Measurements from ENCODE around the gene FUT7. TPM values are rescaled to one million over a fixed set of nuclear protein-coding genes. Genes with fewer than 3 reads are reported as not detected.

The FUT7 gene
- total and polyA plus RNA-seq, 8 donors = 0.08 to 2.9 (median 0.11) TPM; not detected in 3

DNA sequence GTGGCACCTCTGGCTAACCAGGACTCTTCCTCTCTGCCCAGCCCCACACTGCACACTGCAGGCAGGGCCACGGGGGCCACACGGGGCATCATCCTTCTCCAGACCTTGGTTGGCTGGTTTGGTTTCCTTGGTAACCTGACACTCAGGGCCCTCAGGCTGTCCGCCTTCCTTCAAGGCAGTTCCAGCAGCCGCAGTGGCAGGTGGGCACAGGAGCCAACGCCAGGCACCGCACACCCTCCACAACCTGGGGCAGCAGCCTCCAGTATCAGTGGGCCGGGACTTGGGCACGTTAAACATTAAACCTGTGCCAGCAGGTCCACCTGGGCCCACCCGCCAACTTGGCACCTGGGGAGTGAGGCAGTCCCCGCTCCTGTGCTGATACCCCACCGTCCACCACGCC is 12.1 kb upstream of the FUT7 start:
- H3K9me3 ChIP-seq = no peaks in the 10 kb centered on the region
- H3K36me3 ChIP-seq = peaks cover 0 to 18% of the 10 kb centered on the region in 2 donors
- H3K27me3 ChIP-seq = peaks cover 19 to 64% of the 10 kb centered on the region in 2 donors
- no peak for DNase-seq
- H3K27ac ChIP-seq = peak overlapping the region; percentile 59 to 62
- H3K4me3 ChIP-seq = peak overlapping the region in 1 of 2 donors; percentile 53
- no peak for ATAC-seq
- intact Hi-C loops (cut with DNase I) = no loop called here
- H3K4me1 ChIP-seq = peaks cover 19 to 50% of the 10 kb centered on the region in 2 donors
- TF ChIP-seq, protein P1, sequence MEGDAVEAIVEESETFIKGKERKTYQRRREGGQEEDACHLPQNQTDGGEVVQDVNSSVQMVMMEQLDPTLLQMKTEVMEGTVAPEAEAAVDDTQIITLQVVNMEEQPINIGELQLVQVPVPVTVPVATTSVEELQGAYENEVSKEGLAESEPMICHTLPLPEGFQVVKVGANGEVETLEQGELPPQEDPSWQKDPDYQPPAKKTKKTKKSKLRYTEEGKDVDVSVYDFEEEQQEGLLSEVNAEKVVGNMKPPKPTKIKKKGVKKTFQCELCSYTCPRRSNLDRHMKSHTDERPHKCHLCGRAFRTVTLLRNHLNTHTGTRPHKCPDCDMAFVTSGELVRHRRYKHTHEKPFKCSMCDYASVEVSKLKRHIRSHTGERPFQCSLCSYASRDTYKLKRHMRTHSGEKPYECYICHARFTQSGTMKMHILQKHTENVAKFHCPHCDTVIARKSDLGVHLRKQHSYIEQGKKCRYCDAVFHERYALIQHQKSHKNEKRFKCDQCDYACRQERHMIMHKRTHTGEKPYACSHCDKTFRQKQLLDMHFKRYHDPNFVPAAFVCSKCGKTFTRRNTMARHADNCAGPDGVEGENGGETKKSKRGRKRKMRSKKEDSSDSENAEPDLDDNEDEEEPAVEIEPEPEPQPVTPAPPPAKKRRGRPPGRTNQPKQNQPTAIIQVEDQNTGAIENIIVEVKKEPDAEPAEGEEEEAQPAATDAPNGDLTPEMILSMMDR (IDR thresholded peaks at IDR 0.05) = no peak

DNA sequence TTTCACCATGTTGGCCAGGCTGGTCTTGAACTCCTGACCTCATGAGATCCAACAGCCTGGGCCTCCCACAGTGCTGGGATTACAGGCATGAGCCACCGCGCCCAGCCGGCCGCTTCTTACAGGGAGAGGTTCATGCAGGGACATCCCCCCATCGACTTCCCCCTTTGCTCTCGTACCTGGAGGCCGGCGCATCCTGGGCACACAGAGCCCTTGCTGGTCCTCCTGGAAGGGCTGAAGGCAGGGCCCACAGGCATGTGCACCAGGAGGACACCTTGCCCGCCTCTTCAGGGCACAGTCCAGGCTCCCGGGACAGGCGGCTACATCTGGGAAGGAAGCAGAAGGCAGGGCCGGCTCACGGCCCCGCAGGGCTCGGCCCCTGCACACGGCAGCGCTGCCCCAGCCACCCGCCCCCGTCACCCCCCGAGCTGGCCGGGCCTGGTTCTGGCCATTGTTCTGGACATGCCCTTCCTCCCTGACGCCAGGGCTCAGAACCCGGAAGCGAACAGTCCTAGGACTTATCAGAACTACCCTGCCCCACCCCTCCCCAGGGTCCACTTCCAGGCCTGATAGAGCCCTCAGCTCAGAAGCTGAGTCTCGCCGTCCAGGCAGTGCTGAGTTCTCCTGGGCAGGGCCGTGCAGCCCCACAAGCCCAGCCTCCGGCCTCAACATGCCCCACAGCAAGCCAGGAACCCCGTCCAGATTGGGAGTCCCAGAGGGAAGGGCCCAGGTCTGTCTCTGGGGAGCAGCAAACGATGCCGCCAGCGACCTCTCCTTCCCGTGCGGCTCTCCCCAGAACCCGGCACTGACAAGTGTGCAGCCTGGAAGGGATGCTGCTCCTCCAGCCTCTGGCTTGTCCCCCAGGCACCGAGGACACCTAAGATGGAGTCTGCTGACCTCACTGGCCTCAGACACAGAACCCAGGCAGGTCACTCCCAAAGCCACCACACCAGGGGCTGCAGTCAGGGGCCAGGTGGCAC is 11.2 kb upstream of the FUT7 start:
- DNase-seq = no peak
- peak overlapping the region; percentile 59 to 62 for H3K27ac ChIP-seq
- intact Hi-C loops (cut with DNase I) = no loop called here
- TF ChIP-seq, protein P1 (IDR thresholded peaks at IDR 0.05) = no peak
- ATAC-seq = no peak
- no peaks in the 10 kb centered on the region for H3K9me3 ChIP-seq
- H3K36me3 ChIP-seq = peaks cover 0 to 28% of the 10 kb centered on the region in 2 donors
- H3K27me3 ChIP-seq = peaks cover 11 to 54% of the 10 kb centered on the region in 2 donors
- H3K4me1 ChIP-seq = peaks cover 19 to 45% of the 10 kb centered on the region in 2 donors
- peak overlapping the region in 1 of 2 donors; percentile 53 for H3K4me3 ChIP-seq

DNA sequence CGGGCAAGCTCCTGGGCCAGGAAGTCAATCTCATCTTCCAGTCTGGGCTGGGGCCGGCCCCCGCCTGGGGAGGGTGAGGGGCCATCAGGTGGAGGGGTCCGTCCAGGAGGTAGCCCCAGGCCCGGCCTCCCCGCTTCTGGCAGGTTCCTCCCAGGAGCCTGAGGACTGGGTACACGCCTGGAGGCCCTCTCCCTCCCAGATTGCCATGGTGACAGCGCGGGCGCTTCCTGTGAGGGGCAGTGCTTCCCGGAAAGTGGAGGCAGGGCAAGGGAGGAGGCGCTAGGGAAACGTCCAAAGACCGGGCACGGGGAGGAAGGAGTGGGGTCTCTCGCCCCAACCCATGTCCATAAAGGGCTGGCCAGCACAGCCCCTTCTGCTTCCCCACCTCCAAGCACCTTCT is 9.2 kb upstream of the FUT7 start:
- Histone ChIP-seq H3K9me3 (no peaks in the 10 kb centered on the region), H3K27ac (peak overlapping the region in 1 of 2 donors; percentile 48), H3K4me1 (peaks cover 16 to 39% of the 10 kb centered on the region in 2 donors), H3K36me3 (peaks cover 0 to 37% of the 10 kb centered on the region in 2 donors), H3K27me3 (peaks cover 0 to 35% of the 10 kb centered on the region in 2 donors), H3K4me3 (peak overlapping the region in 1 of 2 donors; percentile 53)
- TF ChIP-seq, protein P1 (IDR thresholded peaks at IDR 0.05) = no peak
- ATAC-seq = no peak
- no peak for DNase-seq
- intact Hi-C loops (cut with DNase I) = no loop called here

DNA sequence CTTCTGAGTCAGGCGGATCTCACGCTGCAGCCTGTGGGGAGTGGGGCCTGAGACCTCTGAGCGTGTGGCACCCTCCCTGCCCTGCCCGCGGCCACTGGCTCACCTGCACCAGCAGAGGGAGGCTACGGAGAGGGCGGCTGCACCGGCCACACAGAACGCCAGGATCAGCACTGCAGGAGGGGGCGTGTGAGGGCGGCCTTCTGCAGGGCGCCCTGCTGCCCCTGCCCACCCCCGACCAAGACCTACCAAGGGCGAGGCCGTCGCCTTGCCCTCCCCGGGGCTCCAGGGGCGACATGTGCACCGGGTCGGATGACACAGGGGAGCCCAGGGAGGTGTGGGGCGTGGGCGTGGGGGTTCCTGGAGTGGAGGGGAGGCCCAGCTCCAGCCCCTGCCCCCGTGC is 8.7 kb upstream of the FUT7 start:
- DNase-seq = no peak
- no peaks in the 10 kb centered on the region for H3K9me3 ChIP-seq
- peaks cover 15 to 38% of the 10 kb centered on the region in 2 donors for H3K4me1 ChIP-seq
- H3K36me3 ChIP-seq = peaks cover 0 to 37% of the 10 kb centered on the region in 2 donors
- intact Hi-C loops (cut with DNase I) = no loop called here
- peak overlapping the region in 1 of 2 donors; percentile 53 for H3K4me3 ChIP-seq
- peaks cover 0 to 29% of the 10 kb centered on the region in 2 donors for H3K27me3 ChIP-seq
- peak overlapping the region in 1 of 2 donors; percentile 48 for H3K27ac ChIP-seq
- no peak for ATAC-seq
- TF ChIP-seq, protein P1 (IDR thresholded peaks at IDR 0.05) = no peak

All from left lung (tissue), 10 donors.